MCF 10A (cell line): ENCODE data around the gene TCP10L. TPM values are rescaled to one million over a fixed set of nuclear protein-coding genes. Genes with fewer than 3 reads are reported as not detected.
"Not testable (repeated sequence)": the region's sequence is repeated elsewhere in the genome, so short reads cannot be mapped to it uniquely, and the experiment has no call there.

Source experiments
- BruUV-seq: library from RNA; stranded (reverse); fragments of 400-500 nt; replicated peaks from 2 replicates; lab custom pipeline; 2021; lab: Mats Ljungman, UMichigan
- CTCF ChIA-PET: fragments of 300-600 bp; sonication (Branson Sonifier 250); formaldehyde crosslinking; extraction: SDS; loops from one replicate; lab custom pipeline; 2021; ENCODE audit warnings: antibody characterized with exemption, inconsistent platforms; lab: Yijun Ruan, JAX
- POLR2A ChIA-PET: fragments of 300-600, 350-650 bp; sonication (Branson Sonifier 250); formaldehyde crosslinking; extraction: SDS; loops from one replicate; lab custom pipeline; 2020; ENCODE audit warnings: antibody characterized with exemption, inconsistent platforms; lab: Yijun Ruan, JAX
- DNase-seq: peaks from one replicate; pipeline ENCODE4 v3.0.0-alpha.2; 2018; ENCODE audit not compliant: unreplicated experiment
- H3K27ac Mint-ChIP-seq: one replicate; pipeline ENCODE4 v1.8.0; 2022; ENCODE audit warnings: mild to moderate bottlenecking, low read depth, mixed read lengths; ENCODE audit not compliant: unreplicated experiment
- H3K27me3 Mint-ChIP-seq: one replicate; pipeline ENCODE4 v1.8.0; 2022; ENCODE audit warnings: mixed read lengths; ENCODE audit not compliant: insufficient read depth, unreplicated experiment
- H3K36me3 Mint-ChIP-seq: one replicate; pipeline ENCODE4 v1.8.0; 2022; ENCODE audit warnings: mild to moderate bottlenecking, moderate library complexity, mixed read lengths; ENCODE audit not compliant: insufficient read depth, unreplicated experiment
- H3K4me1 Mint-ChIP-seq: one replicate; pipeline ENCODE4 v1.8.0; 2022; ENCODE audit warnings: mixed read lengths; ENCODE audit not compliant: insufficient read depth, unreplicated experiment
- H3K4me3 Mint-ChIP-seq: one replicate; pipeline ENCODE4 v1.8.0; 2022; ENCODE audit warnings: mild to moderate bottlenecking, moderate library complexity, mixed read lengths; ENCODE audit not compliant: unreplicated experiment
- H3K9me3 Mint-ChIP-seq: one replicate; pipeline ENCODE4 v1.8.0; 2022; ENCODE audit warnings: mixed read lengths; ENCODE audit not compliant: unreplicated experiment
- CTCF ChIP-seq: fragments of 200-600 bp; IDR thresholded peaks from one replicate; pipeline ENCODE4 v1.8.0; 2022; ENCODE audit warnings: antibody characterized with exemption, mild to moderate bottlenecking; ENCODE audit not compliant: unreplicated experiment
- intact Hi-C: fragments of 100-400 bp; cut with micrococcal nuclease; formaldehyde crosslinking; loops from 2 replicates; pipeline ENCODE4 v1.14.1; 2022
- total RNA-seq: library from RNA; stranded (reverse); gene quantifications from 2 replicates; pipeline ENCODE4 v1.2.3, GENCODE V29; 2022

Gene TCP10L
- total RNA-seq, 1 experiment from 2014 or later, result not detected

- POLR2A ChIA-PET, result no interaction called here
Measured at GRCh38 chr21:32545948-32546441, 39.3 kb downstream of the TCP10L start.

GRCh38 chr21:32544697-32545096 lies 40.6 kb downstream of the TCP10L start:
- Mint-ChIP-seq H3K9me3 (no peaks in the 10 kb centered on the region), H3K36me3 (no peaks in the 10 kb centered on the region), H3K27ac (no peak overlapping the region), H3K4me1 (no peaks in the 10 kb centered on the region), H3K4me3 (no peak overlapping the region), H3K27me3 (peaks cover 16% of the 10 kb centered on the region)
- BruUV-seq, result no TSS peak
- POLR2A ChIA-PET, result no interaction called here
- TF ChIP-seq CTCF, result no peak
- DNase-seq, result no peak
- intact Hi-C loops, result no loop called here
- CTCF ChIA-PET, result interaction anchor here (0.6 kb wide), 1 partner anchor 24 kb away, joined by 3 read pairs; no protein-coding TSS in a partner anchor

More at GRCh38 chr21:32545948-32546441, 39.3 kb downstream of the TCP10L start:
- DNase-seq, result no peak
- intact Hi-C loops, result no loop called here
- TF ChIP-seq CTCF, result no peak
- CTCF ChIA-PET, result no interaction called here
- BruUV-seq, result no TSS peak
- H3K27ac Mint-ChIP-seq, result no peak overlapping the region
- H3K4me3 Mint-ChIP-seq, result no peak overlapping the region
- no peaks in the 10 kb centered on the region for H3K36me3 Mint-ChIP-seq
- H3K9me3 Mint-ChIP-seq, result no peaks in the 10 kb centered on the region
- no peaks in the 10 kb centered on the region for H3K4me1 Mint-ChIP-seq
- peaks cover 16% of the 10 kb centered on the region for H3K27me3 Mint-ChIP-seq

GRCh38 chr21:32543975-32544374 lies 41.3 kb downstream of the TCP10L start:
- Mint-ChIP-seq H3K27ac (no peak overlapping the region), H3K27me3 (peaks cover 16% of the 10 kb centered on the region), H3K4me3 (no peak overlapping the region), H3K4me1 (no peaks in the 10 kb centered on the region), H3K36me3 (no peaks in the 10 kb centered on the region), H3K9me3 (no peaks in the 10 kb centered on the region)
- TF ChIP-seq CTCF, result no peak
- ChIA-PET CTCF (interaction anchor here (0.6 to 0.8 kb wide), 2 partner anchors 25 to 140 kb away, joined by 3 read pairs; no protein-coding TSS in a partner anchor), POLR2A (no interaction called here)
- intact Hi-C loops, result no loop called here
- BruUV-seq, result no TSS peak
- DNase-seq, result no peak

GRCh38 chr21:32543056-32543455 lies 42.3 kb downstream of the TCP10L start:
- H3K27ac Mint-ChIP-seq, intact Hi-C loops, DNase-seq, POLR2A ChIA-PET, H3K4me1 Mint-ChIP-seq, H3K4me3 Mint-ChIP-seq, H3K9me3 Mint-ChIP-seq, BruUV-seq, H3K36me3 Mint-ChIP-seq: not testable (repeated sequence)
- CTCF ChIA-PET, result interaction anchor here (0.8 kb wide), 1 partner anchor 139 kb away, joined by 3 read pairs; no protein-coding TSS in a partner anchor
- peaks cover 11% of the 10 kb centered on the region for H3K27me3 Mint-ChIP-seq
